Activated naive CD4-positive, alpha-beta T cell treated with Interleukin-2 at 50 U/mL for 16 hours (primary cell): ENCODE measurements around the gene UBE2L5.

Experiments used
- DNase-seq: peaks from one replicate; pipeline ENCODE4 v3.0.0-alpha.2; 2020

UBE2L5 gene

DNA sequence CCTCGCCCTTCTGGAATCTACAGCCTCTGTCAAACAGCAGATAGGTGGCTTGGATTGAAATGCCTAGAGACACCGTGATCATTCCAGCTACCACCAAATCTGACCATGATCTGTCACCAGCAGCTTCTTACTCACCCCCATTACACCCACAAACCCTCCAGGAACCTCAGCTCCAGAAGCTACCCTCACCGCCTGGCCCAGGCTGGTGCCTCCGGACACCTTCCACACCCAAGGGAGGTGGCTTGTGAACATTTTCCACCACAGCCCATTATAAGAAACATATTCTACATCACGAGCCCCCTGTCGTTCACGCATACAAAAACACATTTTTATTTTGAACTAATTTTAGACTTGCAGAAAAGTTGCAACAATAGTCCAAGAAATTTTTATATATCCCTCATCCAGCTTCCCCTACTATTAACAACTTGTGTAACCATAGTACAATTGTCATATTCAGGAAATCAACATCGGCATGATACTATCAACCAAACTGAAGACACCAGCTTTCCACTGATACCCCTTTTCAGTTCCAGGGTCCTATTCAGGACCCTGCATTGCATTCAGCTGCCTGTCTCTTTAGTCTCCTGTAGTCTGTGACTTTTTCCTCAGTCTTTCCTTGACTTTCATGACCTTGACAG lies 15.4 kb upstream of the UBE2L5 start:
- no peak for DNase-seq

DNA sequence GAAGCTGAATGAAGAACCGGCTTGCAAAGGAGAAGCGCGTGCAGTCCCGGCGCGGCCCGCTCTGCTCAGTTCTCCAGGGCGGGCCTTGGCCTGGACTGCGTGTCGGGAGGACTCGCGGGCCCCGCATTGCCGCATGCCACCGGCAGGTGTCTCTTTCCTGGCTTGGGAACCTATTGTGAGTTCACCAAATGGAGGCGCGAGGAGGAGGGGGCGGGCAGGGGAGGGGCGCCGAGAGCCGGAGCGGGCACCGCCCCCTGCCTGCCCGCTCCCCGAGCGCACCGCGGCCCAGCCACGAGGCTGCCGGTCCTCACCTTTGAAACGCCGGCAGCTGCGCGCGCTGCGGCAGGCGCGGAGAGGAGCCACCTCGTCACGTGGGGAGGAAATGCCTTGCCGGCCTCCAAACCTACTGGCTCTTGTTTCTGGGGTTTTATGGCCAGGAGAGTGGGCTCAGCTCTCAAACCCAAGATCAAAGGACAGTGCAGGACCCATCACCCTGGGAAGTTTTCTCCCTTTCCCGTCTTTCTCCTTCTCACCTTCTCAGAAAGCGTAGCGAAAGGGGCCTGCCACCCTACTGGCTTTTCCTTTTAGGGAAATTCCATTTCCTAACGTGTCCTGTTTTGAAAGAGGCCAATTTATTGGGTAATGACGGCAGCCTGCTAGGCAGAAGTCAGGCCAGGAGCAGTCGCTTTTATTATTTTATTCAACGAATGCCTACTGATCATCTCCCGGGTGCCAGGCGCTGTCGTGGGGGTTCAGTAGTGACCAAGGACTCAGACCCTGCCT lies 13.8 kb upstream of the UBE2L5 start:
- peak; percentile 95 for DNase-seq

DNA sequence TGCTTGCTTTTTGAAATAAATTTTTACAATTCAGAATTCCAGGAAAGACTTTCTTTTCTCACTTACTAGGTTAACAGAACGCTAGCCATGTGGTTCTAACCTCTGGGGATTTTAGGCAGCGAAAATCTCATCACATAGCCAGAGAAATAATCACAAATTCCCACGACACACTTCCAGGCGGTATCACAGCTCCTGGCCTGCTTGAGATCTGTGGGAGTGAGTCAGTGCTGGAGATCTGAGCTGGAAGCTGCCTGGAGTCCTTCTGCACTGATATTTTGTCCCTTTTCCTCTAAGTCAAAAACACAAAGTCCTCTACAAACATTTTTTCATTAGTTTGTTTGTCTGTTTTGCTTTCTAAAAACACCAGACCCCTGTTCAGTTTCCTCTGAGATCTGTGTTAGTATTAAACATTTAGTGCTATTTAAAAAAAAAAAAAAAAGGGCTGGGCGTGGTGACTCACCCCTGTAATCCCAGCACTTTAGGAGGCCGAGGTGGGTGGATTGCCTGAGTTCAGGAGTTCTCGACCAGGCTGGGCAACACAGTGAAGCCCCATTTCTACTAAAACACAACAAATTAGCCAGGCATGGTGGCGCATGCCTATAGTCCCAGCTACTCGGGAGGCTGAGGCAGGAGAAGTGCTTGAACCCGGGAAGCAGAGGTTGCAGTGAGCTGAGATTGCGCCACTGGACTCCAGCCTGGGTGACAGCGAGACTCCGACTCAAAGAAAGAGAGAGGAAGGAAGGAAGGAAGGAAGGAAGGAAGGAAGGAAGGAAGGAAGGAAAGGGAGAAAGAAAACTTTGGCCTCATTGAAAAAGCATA lies 12.2 kb upstream of the UBE2L5 start:
- DNase-seq, result no peak

DNA sequence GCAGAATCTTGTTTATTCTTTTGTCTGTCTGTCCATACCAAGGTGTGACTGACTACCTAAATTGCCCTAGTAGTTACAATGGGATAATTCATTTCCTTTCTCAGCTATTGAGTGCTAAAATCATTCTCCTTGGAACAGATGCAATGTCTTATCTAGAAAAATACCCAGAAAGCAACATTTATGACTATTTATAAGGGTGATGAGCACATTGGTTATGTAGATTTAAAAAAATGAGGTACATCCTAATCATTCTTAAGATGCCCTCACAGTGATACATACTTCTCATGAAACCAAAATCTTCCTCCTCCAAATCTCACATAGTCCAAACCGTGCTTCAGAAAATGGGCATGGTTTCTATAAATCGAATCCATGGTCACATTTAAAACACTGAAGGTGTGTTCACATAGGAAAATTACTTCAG lies 11.6 kb upstream of the UBE2L5 start:
- no peak for DNase-seq

DNA sequence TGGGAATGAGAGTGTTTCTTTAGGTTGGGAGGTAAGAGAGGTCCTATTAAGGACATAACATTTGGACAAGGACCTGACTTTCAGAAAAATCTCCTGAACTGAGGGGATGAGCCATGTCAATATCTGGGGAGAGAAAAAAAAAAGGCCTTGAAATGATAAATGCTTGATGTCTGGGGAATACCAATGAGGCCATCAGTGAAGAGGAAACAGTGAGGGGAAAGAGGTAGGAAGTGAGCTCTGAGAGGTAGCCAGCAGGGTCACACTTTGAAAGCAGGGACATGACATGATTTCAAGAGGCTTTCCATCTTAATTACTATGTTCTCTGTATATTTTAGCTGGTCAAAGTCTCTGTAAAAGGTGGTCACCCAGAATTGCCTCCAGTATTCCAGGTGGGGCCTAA lies 9.9 kb upstream of the UBE2L5 start:
- no peak for DNase-seq

DNA sequence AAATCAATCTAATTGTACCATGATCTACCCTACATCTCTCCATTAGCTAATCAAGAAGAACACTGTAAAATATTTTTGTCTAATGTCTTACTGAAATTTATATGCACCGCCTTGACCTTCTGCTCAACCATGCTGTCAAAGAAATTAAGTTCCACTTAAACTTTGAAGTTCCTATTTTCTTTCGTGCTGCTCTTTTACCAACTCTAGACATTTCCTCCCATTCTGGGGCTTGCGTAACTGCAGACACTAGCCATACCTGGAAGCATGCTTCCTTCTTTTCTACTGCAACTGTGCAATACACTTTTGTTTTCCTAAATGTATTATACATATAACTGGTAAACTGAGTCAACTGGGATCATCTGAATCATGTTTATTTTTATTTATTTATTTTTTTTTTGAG lies 8.5 kb upstream of the UBE2L5 start:
- no peak for DNase-seq

DNA sequence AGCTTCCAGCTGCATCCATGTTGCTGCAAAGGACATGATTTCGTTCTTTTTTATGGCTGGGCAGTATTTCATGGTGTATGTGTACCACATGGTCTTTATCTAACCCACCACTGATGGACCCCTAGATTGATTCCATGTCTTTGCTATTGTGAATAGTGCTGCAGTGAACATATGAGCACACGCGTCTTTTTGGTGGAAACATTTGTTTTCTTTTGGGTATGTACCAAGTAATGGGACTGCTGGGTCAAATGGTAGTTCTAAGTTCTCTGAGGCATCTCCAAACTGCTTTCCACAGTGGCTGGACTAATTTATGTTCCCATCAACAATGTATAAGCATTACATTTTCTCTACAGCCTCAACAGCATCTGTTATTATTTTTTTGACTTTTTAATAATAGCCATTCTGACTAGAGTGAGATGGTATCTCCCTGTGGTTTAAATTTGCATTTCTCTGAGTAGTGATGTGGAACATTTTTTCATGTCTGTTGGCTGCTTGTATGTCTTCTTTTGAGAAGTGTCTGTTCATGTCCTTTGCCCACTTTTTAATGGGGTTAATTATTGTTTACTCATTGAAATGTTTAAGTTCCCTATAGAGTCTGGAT lies 6.8 kb upstream of the UBE2L5 start:
- DNase-seq, result no peak

DNA sequence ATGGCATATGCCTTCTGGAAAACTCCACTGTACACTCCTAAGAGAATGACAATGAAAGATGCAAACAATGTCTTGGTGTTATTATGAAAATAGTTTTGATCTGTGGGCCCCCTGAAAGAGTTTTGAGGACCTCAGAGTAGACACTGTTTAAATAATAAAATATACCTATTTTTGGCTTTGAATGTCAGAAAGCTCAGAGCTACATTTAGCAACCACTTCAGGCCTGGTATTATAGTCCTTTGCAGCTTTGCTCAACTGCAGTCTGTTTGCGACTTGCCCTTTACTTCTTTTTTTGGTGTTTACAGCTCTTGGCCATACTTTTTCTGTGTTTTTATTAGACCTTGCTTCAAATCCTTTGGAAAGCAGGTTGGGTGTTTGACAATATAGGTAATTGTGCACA lies 5.8 kb upstream of the UBE2L5 start:
- DNase-seq, result no peak

DNA sequence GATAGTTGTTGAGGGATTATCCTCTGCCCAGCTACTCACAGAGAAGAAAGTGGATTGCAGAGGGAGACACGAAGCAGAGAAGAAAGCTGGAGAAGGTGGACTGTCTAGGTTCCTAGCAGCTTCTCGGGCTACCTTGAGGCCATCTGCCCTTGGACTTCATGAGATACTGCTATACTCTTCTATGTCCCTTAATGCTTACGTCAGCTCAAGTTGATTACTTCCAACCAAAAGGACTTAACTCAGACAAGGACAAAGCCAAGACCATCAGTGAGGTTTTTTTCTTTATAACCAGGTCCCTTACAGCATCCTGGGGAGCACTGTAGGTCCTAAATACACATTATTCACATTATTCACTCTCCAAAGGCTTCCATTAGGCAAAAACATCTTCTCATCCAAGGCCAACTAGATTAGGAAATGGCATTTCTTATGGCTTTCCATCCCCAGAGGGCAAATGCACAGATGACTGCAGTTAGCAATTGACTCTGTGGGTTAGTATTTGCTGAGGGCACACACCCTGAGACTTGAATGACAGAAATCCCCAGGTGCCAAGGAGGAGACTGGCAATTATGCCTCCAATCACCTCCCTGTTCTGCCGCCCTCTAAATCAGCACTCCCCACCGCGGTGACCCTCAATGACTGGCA lies 4.1 kb upstream of the UBE2L5 start:
- DNase-seq, result no peak

DNA sequence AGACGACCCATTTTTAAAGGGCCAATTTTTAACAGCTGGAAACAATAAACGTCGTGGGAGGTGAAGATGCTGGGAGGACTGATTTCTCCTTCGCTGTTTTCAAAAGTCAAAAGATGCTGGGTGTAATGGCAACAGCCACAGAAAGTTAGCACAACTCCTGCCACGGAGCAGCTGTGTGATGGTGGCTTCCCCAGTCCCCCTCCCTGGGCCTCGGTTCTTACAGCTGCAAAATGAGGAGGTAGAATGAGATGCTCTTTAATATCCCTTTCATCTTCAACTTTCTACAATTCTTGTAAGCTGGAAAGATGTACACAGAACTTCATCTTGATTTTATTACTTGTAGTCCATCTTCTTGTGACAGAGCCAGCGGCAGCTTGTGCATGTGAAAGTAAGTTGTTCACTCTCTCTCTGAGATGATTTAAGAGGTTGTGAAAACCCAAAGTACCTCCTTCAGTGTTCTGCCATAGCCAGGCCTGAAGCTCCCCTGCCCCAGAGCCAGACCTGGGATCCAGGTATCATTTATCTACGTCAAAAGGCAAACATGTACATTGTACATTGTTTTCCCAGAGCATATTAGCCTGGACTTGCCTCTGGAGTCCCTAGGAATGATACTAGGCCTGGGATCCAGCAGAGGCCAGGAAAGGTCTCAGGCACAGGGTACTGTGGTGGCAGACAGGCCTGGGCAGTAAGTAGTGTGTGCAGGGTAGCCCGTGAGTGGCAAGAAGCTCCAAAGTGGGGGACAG lies 3.4 kb upstream of the UBE2L5 start:
- no peak for DNase-seq

DNA sequence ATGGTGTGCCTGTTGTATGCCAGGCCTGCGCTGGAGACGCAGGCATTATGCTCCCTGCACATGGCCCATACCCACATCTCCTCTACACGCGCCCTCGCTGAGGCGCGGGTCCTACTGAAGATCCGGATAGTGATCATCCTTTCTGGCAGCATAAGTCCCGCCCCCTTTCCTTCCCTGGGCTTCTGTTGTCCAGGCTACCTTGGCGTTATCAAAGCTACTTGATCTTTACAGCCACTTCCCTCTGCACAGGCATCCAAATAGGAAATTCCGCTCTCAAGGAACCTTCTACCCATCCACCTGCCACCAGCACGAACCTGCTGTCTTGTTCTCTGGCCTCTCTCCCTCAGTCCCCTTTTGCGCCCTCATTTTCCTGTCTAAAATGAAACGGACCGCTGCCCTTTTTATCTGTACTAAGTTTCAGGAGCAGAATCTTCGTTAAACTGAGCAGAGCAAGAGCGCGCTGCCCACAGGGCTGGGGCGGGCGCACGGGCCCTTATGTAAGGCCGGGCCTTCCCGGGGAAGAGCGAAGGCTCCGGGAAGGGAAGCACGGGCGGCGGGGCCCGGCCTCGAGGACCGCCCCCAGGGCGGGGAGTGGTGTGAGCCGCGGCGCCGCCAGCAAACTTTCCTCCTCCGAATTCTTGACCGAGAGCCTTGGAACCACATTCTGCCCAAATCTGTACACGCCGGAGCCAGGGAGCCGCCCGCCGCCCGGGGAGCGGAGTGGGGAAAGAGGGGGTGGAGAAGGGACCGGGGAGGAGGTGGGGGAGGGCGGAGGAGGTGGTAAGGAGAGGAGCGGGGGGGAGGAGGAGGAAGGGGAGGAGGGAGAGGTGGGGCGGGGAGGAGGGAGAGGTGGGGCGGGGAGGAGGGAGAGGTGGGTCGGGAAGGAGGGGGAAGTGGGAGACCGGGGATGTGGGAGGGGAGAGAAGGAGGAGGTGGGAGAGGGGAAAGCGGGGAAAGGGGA lies 920 bp upstream of the UBE2L5 start:
- DNase-seq, result peak; percentile 35

DNA sequence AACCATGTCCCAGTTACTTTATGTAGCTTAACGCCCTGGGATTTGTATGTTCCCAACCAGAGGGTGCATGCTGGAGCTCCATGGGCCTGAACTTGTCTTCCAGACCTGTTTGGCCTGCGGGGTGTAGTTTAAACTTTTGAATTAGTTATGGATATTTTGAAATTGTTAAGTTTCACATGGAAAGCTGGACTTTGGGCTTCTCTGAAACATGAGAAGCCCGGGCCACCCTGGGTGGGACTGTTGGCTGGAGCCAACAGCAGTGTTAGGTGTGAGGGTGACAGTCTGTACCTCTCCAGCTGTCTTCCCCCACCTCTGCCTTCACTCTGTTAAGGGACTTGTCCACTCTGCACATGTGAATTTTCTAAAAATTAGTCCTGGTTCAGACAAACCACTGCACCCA lies 1.6 kb downstream of the UBE2L5 start:
- no peak for DNase-seq

DNA sequence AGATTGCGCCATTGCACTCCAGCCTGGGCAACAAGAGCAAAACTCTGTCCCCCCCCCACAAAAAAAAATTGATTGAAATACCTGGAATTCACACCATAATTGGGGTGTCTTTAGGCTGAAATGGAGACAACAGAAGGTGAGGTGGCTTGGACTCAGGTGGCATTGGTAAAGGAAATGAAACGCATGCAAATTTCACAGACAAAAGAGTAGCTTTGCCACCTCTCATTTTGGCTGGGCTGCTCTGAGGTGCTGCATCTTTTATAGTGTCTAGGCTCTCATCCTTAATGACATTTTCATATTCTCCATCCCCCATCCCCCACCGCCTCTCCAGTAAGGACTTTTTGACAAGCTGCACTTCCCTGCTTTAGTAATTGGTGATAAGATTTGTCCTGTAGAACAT lies 6.9 kb downstream of the UBE2L5 start:
- no peak for DNase-seq

DNA sequence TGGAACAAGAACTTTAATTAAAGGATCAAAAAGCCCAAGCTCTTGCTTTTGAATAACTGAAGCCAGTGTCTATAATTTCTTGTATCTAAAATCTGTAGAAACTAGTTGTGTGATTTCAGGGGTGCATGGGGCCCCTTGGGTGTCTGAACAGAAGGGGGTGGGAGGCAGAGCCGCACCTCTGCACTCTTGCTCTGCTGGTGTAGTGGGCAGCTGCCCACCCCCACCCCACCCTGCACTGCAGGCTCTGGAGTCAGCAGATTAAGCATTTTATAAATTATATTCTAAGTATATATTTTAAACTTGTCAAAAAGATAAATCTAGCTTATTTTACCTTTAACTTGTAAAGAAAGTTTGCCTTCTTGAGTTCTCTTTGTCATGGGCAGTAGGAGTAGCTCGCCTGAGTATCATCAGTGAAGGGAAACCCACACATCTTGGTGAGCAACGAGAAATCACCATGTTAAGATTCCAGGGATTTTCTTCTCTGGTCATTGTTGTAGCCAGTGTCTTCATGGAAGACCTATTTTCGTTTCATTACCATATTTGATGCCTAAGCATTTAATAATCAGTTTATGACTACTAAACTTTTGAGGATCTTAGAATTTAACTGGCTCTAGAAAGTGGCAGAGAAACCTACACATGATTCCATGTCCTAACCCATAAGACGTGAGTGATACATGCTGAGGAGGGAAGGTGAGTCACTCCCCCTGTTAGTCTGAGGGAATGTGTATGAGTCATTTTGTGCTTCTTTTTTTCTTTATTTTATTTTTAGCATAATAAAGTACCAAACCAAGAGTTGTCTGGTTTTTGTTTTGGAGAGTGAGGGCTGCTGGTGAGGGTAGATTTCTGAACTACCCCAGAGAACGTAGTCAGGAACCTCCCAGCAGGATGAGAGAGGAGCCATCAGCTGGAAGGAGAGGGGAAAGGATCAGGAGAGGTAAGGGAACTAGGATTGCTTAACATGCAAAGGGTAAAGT lies 7.7 kb downstream of the UBE2L5 start:
- peak; percentile 36 for DNase-seq

DNA sequence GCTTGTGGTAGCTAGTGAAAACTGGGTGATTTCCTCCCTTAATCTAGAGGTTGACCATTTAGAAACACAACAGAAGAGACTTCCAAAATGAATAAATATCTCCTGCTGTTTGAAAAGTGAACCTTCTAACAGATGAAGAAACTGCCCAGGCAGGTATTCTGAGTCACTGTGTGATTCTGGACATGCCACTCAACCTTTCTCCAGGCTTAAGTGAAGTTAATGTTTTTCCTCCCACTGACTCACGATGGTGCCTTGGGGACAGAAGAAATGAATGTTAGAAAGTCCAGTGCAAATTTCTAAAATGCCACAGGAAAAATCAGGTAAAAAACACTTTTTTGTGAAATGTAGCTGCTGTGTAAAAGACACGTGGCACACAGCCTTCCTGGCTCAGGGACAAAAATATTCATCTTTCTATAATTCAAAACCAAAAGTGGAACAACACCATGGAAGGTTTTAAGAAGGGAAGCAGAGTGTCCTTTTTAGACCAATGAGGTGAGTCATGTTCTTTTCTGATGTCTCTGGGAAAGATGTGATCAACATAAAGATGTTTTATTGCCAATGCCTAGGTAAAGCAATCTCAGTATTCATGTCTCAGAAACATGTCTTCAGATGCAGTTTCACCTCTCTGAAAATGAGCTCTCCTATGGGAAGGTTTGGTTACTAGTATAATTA lies 9.1 kb downstream of the UBE2L5 start:
- DNase-seq, result no peak

DNA sequence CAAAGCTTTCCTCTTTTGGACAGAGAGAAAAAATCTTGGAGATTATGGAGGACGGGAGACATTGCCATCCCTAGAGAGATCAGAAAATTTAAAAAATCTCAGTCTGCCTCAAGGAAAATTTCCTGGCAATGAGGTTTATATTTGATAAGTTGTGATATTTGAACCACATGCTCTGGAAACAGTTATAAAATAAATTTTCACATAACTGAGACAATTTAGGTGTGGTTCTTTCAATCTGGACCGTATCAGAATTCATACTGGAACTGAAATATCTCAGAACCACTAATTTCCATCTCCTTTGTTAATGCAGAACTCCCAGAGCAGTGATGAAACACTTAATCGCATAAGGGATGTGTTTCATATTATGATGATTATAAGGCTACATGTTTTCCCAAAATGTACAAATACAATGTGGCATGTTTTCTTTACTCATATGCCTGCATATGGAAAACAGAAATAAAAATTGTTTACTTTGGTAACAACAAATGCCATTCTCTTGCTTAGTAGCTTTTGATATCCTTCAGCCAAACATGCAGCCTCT lies 13.7 kb downstream of the UBE2L5 start:
- no peak for DNase-seq

DNA sequence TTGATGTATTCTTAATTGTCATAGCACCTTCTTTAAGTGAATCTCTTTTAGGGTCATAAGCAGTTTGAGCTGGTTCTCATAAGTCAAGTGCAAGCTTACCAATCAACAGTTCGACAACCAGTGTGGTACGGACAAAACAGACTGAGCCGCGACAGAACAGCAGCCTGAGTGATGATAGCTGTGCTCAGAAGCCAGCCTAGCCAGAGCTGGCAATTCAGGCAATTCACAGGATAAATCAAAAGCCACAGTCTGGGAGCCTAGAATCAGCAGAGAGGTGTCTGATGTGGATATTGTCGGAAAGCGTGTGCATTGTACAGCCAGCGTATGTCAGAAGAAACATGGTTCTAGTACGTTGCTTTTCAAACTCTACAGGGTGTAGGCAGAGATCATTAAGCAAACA lies 14.9 kb downstream of the UBE2L5 start:
- no peak for DNase-seq

DNA sequence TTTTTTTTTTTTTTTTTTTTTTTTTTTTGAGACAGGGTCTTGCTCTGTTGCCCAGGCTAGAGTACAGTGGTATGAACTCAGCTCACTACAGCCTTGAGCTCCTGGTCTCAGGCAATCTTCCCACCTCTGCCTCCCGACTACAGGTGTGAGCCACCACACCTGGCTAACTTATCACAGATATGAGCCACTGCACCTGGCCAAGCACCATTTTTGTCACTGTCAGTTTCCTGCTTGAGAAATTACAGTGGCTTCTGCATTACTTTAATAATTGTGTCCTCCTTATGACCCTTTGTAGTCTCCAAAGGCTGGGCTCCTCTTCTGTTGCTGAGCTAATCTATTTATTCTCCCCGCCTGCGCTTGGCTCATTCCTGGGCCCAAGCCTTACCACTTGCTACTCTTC lies 16.0 kb downstream of the UBE2L5 start:
- no peak for DNase-seq
